OCI-LY1 (cell line): ENCODE results near the gene EEPD1.

Experiments used
- H2AFZ ChIP-seq: fragments of 200-600 bp; sonication (generic), shearing (Covaris generic); 2 replicates; pipeline ENCODE4 v1.6.0; 2014; ENCODE audit warnings: antibody characterized with exemption, mild to moderate bottlenecking, low read length
- H3F3A ChIP-seq: fragments of 200-600 bp; sonication (generic), shearing (Covaris generic); 2 replicates; pipeline ENCODE4 v1.6.0; 2014; ENCODE audit warnings: mild to moderate bottlenecking, antibody characterized with exemption, low read length, moderate library complexity; ENCODE audit not compliant: insufficient read depth
- H3K27ac ChIP-seq: fragments of 200-600 bp; sonication (generic); 2 replicates; pipeline ENCODE4 v1.5.1; 2014; ENCODE audit warnings: low read length, mixed run types, mild to moderate bottlenecking, low read depth; ENCODE audit not compliant: poor library complexity, severe bottlenecking
- H3K27me3 ChIP-seq: fragments of 200-600 bp; sonication (generic); 2 replicates; pipeline ENCODE4 v1.6.0; 2014; ENCODE audit warnings: antibody characterized with exemption, mild to moderate bottlenecking, low read length, moderate library complexity; ENCODE audit not compliant: insufficient read depth
- H3K36me3 ChIP-seq: fragments of 200-600 bp; sonication (generic); 2 replicates; pipeline ENCODE4 v1.6.1; 2014; ENCODE audit warnings: mild to moderate bottlenecking, antibody characterized with exemption, low read length, moderate library complexity, mixed read lengths; ENCODE audit not compliant: insufficient read depth
- H3K4me1 ChIP-seq: fragments of 200-600 bp; sonication (generic); 2 replicates; pipeline ENCODE4 v1.5.1; 2014; ENCODE audit warnings: mild to moderate bottlenecking, low read length, moderate library complexity; ENCODE audit not compliant: insufficient read depth, severe bottlenecking
- H3K4me2 ChIP-seq: fragments of 200-600 bp; sonication (generic), shearing (Covaris generic); 2 replicates; pipeline ENCODE4 v1.6.1; 2014; ENCODE audit warnings: low read length
- H3K4me3 ChIP-seq: fragments of 200-600 bp; sonication (generic); 2 replicates; pipeline ENCODE4 v1.5.1; 2014; ENCODE audit warnings: low read length, low read depth, mild to moderate bottlenecking, mixed read lengths; ENCODE audit not compliant: poor library complexity, severe bottlenecking
- H3K79me2 ChIP-seq: fragments of 200-600 bp; shearing (Covaris generic); 2 replicates; pipeline ENCODE4 v1.6.1; 2016; ENCODE audit warnings: mixed run types, low read length, mixed read lengths; ENCODE audit not compliant: insufficient read depth
- H3K9ac ChIP-seq: fragments of 200-600 bp; sonication (generic), shearing (Covaris generic); 2 replicates; pipeline ENCODE4 v1.6.1; 2014; ENCODE audit warnings: mild to moderate bottlenecking, low read length, mixed read lengths
- H3K9me2 ChIP-seq: fragments of 200-600 bp; sonication (generic), shearing (Covaris generic); 2 replicates; pipeline ENCODE4 v1.6.1; 2014; ENCODE audit warnings: low read depth, mild to moderate bottlenecking, low read length, mixed read lengths
- H3K9me3 ChIP-seq: fragments of 200-600 bp; shearing (Covaris generic); 2 replicates; pipeline ENCODE4 v1.6.1; 2014; ENCODE audit warnings: low read length, mixed read lengths
- H4K20me1 ChIP-seq: fragments of 200-600 bp; sonication (generic), shearing (Covaris generic); 2 replicates; pipeline ENCODE4 v1.6.0; 2016; ENCODE audit warnings: mild to moderate bottlenecking, low read length; ENCODE audit not compliant: insufficient read depth
- CTCF ChIP-seq: fragments of 200-600 bp; sonication (generic), shearing (Covaris generic); IDR thresholded peaks from 2 replicates; pipeline ENCODE4 v1.5.1; 2017; ENCODE audit warnings: mild to moderate bottlenecking, antibody characterized with exemption, low read length, moderate library complexity, mixed read lengths
- EZH2 ChIP-seq: fragments of 200-600 bp; sonication (generic), shearing (Covaris generic); IDR thresholded peaks from 2 replicates; pipeline ENCODE4 v1.8.0; 2017; ENCODE audit warnings: borderline replicate concordance, mixed run types, mild to moderate bottlenecking, antibody characterized with exemption, low read length, moderate library complexity, mixed read lengths

Gene EEPD1

GRCh38 chr7:36301914-36302771, 149.1 kb downstream of the EEPD1 start:
- H3K27ac ChIP-seq: no peak overlapping the region
- H3K9ac ChIP-seq: no peak overlapping the region
- H2AFZ ChIP-seq: no peak overlapping the region

GRCh38 chr7:36303202-36304098, 150.4 kb downstream of the EEPD1 start:
- H3K9me3 ChIP-seq: no peaks in the 10 kb centered on the region
- no peak overlapping the region for H3K9ac ChIP-seq
- no peak overlapping the region for H3K27ac ChIP-seq
- no peaks in the 10 kb centered on the region for H3F3A ChIP-seq
- no peak overlapping the region for H3K4me2 ChIP-seq
- H3K36me3 ChIP-seq: no peaks in the 10 kb centered on the region
- H4K20me1 ChIP-seq: no peaks in the 10 kb centered on the region
- TF ChIP-seq EZH2 (no peak), CTCF (no peak)
- no peaks in the 10 kb centered on the region for H3K27me3 ChIP-seq
- H3K4me1 ChIP-seq: no peaks in the 10 kb centered on the region
- no peaks in the 10 kb centered on the region for H3K9me2 ChIP-seq
- H2AFZ ChIP-seq: no peak overlapping the region
- H3K79me2 ChIP-seq: no peaks in the 10 kb centered on the region
- no peak overlapping the region for H3K4me3 ChIP-seq

More at GRCh38 chr7:36301914-36302771, 149.1 kb downstream of the EEPD1 start:
- TF ChIP-seq EZH2 (no peak), CTCF (no peak)
- H3K9me2 ChIP-seq: no peaks in the 10 kb centered on the region
- no peaks in the 10 kb centered on the region for H3K79me2 ChIP-seq
- no peaks in the 10 kb centered on the region for H4K20me1 ChIP-seq
- H3K27me3 ChIP-seq: no peaks in the 10 kb centered on the region
- H3K9me3 ChIP-seq: no peaks in the 10 kb centered on the region
- no peak overlapping the region for H3K4me3 ChIP-seq
- H3K36me3 ChIP-seq: no peaks in the 10 kb centered on the region
- H3F3A ChIP-seq: no peaks in the 10 kb centered on the region
- H3K4me2 ChIP-seq: no peak overlapping the region
- no peaks in the 10 kb centered on the region for H3K4me1 ChIP-seq

GRCh38 chr7:36304099-36304425, 151.0 kb downstream of the EEPD1 start:
- Histone ChIP-seq H4K20me1 (no peaks in the 10 kb centered on the region), H3K36me3 (no peaks in the 10 kb centered on the region), H3K4me3 (no peak overlapping the region), H3K4me2 (no peak overlapping the region), H3K79me2 (no peaks in the 10 kb centered on the region), H3K27me3 (no peaks in the 10 kb centered on the region), H3K27ac (no peak overlapping the region), H3F3A (no peaks in the 10 kb centered on the region), H2AFZ (no peak overlapping the region), H3K9ac (no peak overlapping the region), H3K4me1 (no peaks in the 10 kb centered on the region), H3K9me3 (no peaks in the 10 kb centered on the region), H3K9me2 (no peaks in the 10 kb centered on the region)
- TF ChIP-seq EZH2 (no peak), CTCF (no peak)
